HG03378 (cell line): ENCODE data around the gene MGMT.
A peak's percentile ranks its signal among the peaks of the same experiment; 100 is the strongest.

Source experiments
- ATAC-seq: cut with Tn5 transposase; IDR thresholded peaks from one replicate; pipeline ENCODE4 v1.9.1; 2021; ENCODE audit warnings: mild to moderate bottlenecking, moderate library complexity; ENCODE audit not compliant: unreplicated experiment

MGMT gene

DNA sequence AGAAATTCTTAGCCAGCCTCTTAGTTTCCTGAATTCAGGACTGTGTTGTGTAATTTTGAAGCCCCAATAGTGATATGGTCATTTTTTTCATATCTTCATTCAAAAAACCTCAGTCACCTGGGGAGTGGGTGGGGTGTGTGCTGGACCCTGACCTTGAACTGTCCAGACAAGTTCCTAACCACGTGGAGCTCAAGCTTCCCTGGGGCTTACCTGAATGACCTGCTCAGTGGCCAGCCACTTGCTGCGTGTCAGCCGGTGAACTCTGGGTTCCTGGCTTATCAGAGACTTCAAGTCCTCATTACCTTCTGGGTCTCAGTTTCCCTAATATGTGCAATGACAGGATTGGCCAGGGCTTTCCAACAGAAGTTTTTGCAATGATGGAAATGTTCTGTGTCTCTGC, 27.1 kb downstream of the MGMT start:
- no peak for ATAC-seq

DNA sequence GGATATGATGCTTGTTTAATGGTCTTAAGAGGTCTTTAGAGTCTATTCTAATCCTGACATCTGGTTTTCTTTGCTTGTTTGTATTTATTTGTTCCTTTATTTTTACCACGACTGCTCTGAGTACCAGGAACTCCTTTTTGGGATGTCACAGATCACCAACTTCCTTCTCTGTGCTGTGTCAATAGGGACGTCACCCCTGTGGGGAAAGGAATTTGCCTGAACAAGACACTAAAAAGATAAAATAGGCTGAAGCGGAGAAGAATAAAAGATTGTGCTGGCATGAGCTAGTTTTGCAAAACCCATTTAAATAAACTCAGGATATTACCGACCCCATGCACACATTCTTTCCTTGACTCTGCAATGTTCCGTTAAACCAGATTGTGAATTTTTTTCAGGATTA, 27.7 kb downstream of the MGMT start:
- ATAC-seq: no peak

DNA sequence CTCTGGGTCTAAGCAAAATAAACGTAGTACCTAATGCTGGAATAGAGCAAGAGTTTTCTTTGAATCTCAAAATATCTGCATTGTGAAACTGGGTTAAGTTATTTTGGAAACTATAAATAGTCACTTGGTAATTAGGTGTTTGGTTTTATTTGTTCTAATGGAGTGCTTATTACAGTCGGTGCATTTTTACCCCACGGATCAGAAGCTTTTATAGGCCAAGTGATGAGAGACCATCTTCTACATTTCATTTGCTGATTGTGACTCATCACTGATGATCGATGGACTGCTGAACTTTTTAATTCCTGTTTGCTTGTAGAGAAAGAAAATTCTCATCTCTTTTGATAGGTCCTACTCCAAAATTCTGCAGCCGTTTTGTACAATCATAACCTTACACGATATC, 28.2 kb downstream of the MGMT start:
- ATAC-seq: no peak

DNA sequence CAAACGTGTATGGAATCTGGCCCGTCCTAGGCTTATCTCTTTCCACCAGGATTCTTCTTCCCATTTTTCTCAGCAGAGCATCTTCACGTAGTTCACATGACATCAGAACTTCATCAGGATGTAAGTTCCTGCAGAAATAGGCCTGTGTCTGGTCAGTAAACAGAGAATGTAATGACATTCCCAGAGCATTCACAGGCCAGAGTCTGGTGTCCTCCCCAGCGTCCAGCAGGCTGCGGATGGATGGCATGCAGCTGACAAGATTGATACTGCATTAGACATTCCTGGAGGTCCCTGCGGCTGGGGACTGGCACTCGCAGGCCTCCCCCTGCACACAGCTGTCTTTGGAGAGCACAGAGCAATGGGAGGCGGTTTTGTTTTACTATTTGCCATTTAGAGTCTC, 28.7 kb downstream of the MGMT start:
- no peak for ATAC-seq

DNA sequence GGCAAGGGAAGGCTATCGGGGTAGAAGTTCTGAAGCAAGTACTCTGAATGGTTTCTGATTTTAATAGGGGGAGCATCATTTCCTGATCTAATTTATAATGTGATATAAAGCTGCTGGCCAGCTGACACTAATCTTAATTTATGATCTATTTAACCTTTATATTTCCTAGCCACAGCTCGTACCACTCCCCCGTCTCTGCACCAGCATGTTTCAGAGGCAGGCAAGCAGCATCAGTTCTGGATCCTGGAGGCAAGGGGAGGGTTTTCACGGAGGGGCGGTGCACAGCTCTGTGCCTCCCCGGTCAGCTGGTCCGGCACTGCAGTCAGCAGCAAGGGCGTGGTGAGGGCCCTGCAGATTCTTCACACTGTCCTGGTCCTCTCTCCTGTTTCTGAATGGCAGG, 30.0 kb downstream of the MGMT start:
- no peak for ATAC-seq

DNA sequence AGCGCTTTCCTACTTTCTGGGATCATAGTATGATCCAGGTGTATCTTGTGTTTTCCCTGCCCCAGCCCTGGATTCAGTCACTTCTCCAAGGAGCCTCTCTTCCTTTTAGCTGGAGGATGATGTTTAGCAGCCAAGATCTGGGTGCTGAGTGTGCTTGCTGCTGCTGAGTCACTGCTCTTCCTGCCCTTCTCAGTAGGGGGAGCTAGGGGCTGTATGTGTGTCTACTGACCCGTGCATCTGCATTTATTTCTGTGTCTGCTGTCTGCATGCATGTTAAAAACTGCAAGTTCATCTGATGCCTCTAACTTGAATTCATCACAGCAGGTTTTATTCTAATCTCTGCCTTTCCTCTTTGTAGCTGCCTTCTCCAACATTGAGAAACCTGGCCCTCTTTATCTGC, 31.6 kb downstream of the MGMT start:
- ATAC-seq: no peak

DNA sequence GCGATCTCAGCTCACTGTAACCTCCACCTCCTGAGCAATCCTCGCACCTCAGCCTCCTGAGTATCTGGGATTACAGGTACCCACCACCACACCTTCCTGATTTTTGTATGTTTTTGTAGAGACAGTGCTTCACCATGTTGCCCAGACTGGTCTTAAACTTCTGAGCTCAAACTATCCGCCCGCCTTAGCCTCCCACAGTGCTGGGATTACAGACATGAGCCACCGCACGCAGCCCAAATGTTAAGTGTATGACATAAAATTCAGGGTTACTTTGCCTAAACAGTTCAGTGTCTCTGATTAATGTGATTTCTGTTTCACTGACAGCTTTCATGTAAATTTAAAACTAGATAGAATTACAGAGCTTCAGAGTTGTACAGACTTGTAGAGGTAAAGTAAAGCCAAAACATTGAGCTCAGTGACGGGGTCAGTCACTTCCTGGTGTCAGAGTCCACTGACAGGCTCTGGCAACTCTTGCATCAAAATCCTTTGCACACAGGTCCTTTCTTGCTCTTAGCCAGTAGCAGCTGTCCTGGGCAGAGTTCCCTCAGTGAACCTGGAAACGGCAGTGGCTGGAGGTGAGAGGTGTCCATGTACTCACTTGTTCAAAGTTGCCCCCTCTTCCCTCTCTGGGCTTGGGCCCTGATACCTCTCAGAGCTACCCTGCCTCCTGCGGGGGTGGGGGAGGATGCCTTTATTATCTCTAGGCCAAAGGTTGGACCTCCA, 33.7 kb downstream of the MGMT start:
- ATAC-seq: no peak

DNA sequence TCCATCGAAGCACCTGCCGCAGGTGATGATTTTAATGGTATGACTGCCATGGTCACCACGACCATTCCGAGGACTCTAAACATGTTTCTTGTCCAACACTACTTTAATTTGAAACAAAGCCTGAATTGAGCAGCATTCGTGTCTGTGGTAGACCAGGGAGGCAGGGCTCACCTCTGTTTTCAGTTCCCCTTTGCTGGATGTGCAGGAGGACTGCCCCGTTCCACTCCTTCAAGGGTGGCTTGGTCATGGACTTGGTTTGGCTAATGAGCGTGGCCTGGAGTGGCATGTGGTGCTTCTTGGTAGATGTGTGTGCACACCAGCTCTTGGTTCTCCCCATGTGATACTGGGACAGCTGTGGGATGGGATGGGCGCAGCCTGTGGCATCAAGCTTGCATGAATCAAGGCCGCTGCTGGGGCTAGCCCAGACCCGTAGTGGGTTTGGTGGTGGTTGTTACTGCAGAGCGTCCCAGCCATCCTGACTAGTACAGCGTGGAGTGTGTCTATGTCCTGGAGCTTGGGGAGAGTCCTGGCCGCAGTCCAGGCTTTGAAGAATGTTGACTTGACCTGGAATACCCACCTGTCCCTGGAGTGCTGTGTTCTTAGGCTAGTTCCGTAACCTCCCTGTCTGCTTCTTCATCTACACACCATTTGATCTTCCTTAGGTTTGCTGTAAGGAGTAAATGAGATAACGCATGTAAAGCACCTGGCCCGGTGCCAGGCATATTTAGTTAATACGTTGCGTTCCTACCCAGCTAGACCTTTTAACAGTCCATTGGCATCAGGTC, 34.8 kb downstream of the MGMT start:
- peak; percentile 98 for ATAC-seq

DNA sequence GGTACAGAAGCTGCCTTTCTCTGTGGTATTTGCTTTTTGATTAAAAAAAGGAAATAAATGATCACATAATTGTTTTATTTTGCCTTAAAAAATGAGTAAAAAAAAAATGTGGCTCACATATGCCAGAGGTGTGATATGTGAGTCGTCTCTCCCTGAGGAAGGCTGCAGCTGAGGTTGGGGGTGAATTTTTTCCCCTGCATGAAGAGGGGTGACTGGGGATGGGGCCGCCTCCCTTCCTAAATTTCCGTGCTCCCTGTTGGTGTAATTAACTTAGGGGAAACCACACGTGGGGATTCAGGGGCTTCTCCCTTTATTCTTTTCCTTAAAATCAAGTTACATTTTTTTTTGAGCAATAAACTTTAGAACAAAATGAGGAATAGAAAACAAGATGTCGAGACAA, 35.4 kb downstream of the MGMT start:
- no peak for ATAC-seq

DNA sequence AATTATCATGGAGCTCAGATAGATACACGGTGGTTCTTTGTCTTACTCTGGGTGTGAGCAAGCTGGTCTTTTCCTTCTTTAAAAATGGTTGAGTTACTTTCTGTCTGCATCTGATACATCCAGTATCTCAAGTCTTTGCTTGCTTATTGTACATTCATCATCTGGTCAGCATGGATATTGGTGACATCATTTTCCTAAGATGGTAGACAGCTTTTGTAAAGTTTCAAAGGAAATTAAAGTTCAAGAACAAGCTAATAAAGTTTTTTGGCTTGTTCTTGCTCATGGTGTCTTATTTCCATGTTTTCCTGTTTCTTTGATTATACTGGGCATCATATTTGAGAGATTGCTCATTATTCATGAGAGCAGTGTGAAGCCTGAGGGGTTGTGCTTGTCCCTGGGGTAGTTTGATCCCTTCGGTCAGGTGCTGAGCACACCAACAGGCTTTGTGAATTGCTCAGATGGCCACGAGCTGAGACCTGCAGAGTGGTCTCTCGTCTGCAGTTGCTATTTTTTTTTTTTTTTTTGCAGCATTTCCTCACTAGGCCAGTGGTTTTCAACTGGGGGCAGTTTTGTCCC, 38.5 kb downstream of the MGMT start:
- no peak for ATAC-seq

DNA sequence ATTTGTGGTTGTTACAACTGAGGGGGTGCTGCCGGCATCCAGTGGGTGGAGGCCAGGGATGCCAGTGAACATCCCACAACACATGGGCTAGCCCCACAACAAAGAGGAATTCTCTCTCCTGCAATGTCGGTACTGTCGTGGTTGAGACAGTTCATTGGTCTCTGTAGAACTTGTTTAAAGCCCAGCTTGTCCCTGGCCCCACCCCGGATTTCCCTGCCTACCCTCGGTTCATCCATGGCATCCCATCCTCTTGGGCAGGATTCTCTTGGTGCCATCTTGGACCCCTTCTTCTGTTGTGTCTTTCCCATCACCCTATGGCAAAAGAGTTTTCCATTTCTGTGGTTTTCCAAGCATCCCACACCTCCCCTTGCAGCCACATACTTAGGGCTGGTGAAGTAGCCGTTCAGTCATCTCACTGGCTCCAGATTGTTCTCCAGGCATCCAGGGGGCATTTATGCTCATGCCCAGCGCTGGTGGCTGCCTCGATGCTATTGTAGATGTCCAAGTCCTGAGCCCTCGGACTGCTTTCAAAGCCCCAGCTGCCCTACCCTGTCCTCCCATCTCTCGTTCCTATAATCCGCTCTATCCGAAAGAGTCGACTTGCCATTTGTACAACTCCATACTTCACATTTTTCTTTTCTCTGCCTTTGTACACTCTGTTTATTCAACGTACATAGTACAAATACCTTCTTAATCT, 39.2 kb downstream of the MGMT start:
- ATAC-seq: no peak

DNA sequence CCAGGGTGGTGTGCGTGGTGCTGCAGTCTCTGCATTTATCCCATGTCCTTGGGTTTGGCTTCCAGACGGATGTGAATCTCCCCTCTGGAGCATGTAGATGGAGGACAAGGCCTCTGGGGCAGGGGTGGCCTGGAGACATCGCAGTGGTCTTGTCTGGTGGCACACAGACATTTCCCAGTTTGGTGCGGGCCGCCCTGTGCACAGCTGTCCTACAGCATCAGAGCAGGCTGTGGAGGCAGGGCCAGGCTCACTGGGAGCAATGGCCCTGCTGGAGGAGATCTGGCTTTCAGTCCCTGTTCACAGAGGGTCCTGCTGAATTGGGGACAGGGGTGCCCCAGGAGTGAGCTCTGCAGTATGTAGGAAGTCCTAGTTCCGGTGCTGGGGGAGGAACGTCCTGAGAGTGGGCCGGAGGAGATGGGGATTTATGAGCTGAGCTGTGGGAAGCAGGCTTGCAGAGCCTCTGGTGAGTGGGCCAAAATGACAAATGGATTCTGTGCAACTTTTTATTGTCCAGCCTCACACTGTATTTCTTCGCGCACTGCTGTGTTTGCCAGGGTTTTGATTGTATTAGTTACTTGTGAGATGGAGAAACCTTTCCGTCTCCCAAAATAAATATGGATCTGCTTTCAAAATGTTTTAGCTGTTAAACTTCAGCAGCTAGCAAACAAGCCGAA, 40.3 kb downstream of the MGMT start:
- no peak for ATAC-seq

DNA sequence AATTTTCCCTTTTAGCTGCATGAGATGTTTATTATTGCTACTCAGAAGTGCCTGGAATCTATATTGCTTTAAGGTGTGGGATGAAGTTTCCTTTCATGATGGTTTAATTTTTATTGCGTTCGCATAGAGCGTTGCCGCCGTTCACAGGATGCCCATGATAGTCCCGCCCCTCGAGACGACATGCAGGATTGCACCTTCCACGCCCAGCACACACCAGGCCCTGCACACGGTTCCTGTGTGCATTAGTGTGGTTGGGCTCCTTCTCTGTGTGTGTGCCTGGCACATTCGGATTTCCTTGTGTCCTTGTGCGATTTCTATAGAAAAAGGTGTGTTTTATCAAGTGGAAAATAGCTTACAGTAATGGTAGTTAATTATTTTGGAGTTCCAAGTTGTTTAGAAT, 42.1 kb downstream of the MGMT start:
- no peak for ATAC-seq

DNA sequence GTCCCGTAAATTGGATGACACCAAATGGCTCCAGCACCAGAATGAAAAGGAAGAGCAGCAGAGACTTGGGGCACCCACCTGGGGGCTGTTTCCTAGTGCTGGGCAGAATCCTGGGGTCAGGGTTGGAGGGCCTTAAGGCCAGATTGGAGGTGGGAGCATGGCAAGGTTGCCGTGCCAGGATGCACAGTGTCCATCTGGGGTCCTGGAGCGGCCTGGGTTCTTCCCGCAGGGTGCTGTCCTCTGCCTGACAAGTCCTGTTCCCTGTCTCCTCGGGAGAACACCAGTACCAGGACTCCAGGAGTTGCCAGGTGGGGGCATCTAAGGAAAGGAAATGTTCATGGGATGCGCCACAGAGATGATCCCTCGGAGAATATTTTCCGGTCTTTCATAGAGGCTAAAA, 42.8 kb downstream of the MGMT start:
- no peak for ATAC-seq

DNA sequence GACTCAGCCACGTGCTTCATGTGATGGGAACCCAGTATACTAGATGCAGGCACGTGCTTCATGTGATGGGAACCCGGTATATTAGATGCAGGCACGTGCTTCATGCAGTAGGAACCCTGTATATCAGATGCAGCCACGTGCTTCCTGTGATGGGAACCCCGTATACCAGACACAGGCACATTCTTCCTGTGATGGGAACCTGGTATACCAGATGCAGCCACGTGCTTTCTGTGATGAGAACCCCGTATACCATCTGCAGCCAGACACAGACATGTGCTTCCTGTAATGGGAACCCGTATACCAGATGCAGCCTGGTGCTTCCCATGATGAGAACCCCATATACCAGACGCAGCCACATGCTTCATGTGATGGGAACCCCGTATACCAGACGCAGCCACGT, 44.0 kb downstream of the MGMT start:
- ATAC-seq: no peak

DNA sequence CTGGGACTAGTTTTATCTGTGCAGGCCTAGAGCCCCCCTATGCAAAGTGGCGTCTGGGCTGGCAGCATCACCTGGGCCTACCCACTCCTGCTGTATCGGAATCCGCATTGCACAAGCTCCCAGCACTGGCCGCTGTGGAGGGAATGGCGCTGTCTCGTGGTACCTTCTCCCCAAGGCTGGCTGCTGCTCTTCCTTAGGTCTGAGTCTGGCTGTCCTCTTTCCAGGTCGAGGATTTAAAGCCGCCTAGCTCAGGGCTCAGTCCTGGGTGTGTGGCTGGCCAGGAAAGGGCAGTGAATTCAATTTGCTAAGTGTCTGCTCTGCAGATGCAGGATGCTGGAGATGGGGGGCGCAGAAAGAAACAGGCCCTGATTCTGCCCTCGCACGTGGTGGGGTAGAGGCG, 44.7 kb downstream of the MGMT start:
- ATAC-seq: no peak

DNA sequence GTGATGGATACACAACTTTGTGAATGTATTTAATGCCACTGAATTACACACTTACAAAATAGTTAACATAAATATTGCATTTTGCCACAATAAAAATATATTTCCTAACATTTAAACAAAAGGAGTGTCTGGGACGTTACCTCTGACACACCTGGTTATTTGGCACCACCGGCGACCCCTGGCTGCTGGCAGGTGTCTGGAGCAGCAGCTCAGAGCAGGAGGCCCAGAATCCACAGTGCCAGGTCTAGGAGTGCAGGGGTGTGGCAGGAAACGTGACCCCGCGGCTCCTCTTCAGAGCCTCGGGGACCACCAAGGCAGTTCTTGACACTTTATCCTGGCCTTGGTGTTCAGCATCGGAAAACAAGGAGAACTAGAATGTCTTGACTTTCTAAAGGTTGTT, 46.3 kb downstream of the MGMT start:
- no peak for ATAC-seq

DNA sequence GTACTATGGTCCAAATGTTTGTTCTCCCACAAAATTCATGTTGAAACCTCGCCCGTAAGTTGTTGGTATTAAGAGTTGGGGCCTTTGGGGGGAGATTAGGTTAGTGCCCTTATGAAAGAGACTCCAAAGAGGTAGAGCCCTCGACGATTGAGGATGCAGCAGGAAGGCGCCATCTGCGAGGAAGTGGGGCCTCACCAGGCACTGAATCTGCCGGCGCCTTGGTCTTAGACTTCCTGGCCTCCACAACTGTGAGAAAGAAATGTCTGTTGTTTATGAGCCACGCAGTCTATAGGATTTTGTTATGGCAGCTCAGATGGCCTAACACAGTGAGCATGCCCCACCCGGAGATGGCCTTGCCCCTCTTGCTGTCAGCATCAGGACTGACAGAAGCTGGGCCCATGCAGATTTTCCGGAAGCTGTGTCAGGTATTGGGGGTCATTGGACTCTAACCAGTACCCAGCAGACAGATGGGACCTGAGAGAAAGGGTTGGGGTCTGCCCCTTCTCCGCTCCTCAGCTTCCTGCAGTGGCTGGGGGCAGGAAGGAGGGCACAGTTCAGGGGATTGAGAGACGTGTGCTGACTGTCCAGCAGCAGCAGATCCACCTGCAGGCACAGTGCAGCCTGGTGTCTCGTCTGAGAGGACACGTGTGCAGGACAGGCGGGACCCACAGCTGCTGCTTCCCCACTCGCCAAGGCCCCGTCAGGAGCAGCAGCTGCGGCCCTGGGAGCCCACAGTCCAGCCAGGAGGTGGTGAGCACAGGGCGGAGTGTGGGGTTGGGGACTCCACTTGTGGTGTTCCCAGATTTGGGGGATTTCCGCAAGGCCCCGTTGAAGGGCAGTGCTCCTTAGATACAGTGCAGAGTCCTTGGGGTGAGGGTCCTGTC, 47.8 kb downstream of the MGMT start:
- no peak for ATAC-seq

DNA sequence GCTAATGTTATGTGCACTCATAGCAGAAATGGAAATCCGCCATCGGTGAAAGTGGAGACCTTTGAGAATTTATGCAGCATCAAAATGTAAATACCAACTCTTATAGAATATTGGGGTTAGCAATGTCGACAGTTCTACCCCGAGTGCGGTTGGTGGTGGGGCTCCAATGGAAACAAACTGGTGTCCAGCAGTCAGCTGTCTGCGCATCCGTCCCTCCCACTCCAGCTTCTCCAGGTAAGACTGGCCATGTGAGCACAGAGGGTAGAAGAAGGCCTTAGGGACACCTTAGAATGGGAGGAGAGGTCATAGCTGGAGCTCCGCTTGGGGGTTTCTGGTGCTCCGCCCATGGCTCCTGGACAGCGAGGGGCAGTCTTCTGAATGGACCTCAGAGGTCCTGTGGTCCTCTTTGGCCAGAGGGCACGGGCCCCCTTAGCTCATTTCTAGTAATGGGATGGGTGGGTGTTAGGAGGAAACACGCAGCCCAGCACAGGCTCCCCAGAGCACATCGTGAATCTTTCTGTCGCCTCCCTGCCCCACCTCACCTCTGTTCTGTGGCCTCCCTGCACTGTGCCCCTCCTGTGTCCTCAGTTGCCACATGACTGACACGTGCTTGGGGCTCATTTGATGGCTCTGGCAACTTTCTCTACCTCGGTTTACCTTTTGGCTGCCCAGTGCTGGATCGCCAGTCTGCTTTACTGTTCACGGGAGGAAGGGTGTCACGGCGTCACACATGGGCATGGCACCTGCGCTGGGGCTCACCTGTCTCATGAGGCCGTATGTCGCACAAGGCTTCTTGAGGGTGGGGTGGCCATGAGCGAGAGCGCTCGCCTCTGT, 50.0 kb downstream of the MGMT start:
- ATAC-seq: no peak
